T-helper 1 cell treated with Interleukin-12 subunit alpha and Interleukin-12 subunit beta and Interleukin-4 antibody, amounts not matched to agents 30 μg/mL and 1 μg/mL, for 36 hours (primary cell): ENCODE results near the gene WFDC10B.
"Not testable (repeated sequence)": the region's sequence is repeated elsewhere in the genome, so short reads cannot be mapped to it uniquely, and the experiment has no call there.

Source experiments
- H3K27ac Mint-ChIP-seq: one replicate; pipeline ENCODE4 v1.8.0; 2021; ENCODE audit warnings: mild to moderate bottlenecking, mixed read lengths
- H3K27me3 Mint-ChIP-seq: one replicate; pipeline ENCODE4 v1.8.0; 2021; ENCODE audit warnings: low read depth, mixed read lengths
- H3K36me3 Mint-ChIP-seq: one replicate; pipeline ENCODE4 v1.8.0; 2021; ENCODE audit warnings: low read depth, mixed read lengths
- H3K4me1 Mint-ChIP-seq: one replicate; pipeline ENCODE4 v1.8.0; 2021; ENCODE audit warnings: low read depth, mixed read lengths
- H3K4me3 Mint-ChIP-seq: one replicate; pipeline ENCODE4 v1.8.0; 2021; ENCODE audit warnings: mild to moderate bottlenecking, moderate library complexity, mixed read lengths
- H3K9me3 Mint-ChIP-seq: one replicate; pipeline ENCODE4 v1.8.0; 2021; ENCODE audit warnings: mixed read lengths

The WFDC10B gene

GRCh38 chr20:45693346-45693745 is 11.5 kb downstream of the WFDC10B start:
- not testable (repeated sequence) for H3K4me3 Mint-ChIP-seq, H3K36me3 Mint-ChIP-seq, H3K27me3 Mint-ChIP-seq, H3K9me3 Mint-ChIP-seq, H3K27ac Mint-ChIP-seq, H3K4me1 Mint-ChIP-seq

DNA sequence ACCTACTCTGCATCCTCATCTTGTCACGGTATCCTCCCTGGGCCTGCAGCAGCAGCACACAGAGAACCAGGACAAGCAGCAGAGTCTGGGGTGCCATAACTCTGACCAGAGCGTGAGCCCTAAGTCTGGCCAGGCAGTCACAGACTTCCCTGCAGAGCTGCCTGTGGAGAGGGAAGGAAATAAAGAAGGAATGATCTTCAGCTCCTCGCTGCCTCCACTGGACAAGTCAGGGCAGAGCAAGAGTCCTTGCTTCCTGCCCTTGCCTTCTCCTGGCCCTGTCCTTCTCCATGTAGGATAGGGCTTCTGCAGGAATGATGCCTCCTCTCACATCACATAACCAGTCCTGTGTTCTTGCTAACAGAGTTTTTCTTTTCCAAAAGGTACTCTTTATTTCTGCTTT is 18.9 kb downstream of the WFDC10B start:
- no peak overlapping the region for H3K4me3 Mint-ChIP-seq
- no peaks in the 10 kb centered on the region for H3K9me3 Mint-ChIP-seq
- H3K4me1 Mint-ChIP-seq: no peaks in the 10 kb centered on the region
- no peaks in the 10 kb centered on the region for H3K36me3 Mint-ChIP-seq
- no peak overlapping the region for H3K27ac Mint-ChIP-seq
- H3K27me3 Mint-ChIP-seq: peaks cover 2% of the 10 kb centered on the region

- Mint-ChIP-seq H3K4me1 (no peaks in the 10 kb centered on the region), H3K9me3 (peaks cover 10% of the 10 kb centered on the region), H3K4me3 (no peak overlapping the region), H3K27ac (no peak overlapping the region), H3K27me3 (no peaks in the 10 kb centered on the region), H3K36me3 (no peaks in the 10 kb centered on the region)
Observed at GRCh38 chr20:45679650-45680049, 25.2 kb downstream of the WFDC10B start.

DNA sequence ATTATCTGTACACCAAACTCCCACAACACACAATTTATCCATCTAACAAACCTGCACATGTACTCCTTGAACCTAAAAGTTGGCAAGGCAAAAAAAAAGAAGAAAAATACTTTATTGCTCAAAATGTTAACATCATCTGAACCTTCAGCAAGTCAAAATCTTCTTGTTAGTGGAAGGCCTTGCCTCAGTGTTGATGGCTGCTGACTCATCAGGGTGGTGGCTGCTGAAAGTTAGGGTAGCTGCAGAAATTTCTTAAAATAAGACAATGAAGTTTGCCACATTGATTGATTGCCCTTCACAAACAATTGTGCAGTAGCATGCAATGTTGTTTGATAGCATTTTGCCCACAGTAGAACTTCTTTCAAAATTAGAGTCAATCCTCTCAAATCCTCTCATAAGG is 32.1 kb downstream of the WFDC10B start:
- H3K27me3 Mint-ChIP-seq: peaks cover 30% of the 10 kb centered on the region
- no peaks in the 10 kb centered on the region for H3K9me3 Mint-ChIP-seq
- H3K27ac Mint-ChIP-seq: no peak overlapping the region
- no peaks in the 10 kb centered on the region for H3K36me3 Mint-ChIP-seq
- H3K4me3 Mint-ChIP-seq: no peak overlapping the region
- no peaks in the 10 kb centered on the region for H3K4me1 Mint-ChIP-seq

- Mint-ChIP-seq H3K9me3 (no peaks in the 10 kb centered on the region), H3K4me1 (no peaks in the 10 kb centered on the region), H3K27ac (no peak within 1 kb of the TSS), H3K36me3 (no peaks in the 10 kb centered on the region), H3K27me3 (peaks cover 30% of the 10 kb centered on the region), H3K4me3 (no peak within 1 kb of the TSS)
Observed at GRCh38 chr20:45670139-45670538, 34.7 kb downstream of the WFDC10B start, which contains the start of gene WFDC11. WFDC11 (minus strand) TSS chr20:45670239; CDS start chr20:45650600, 19,639 bp downstream.

DNA sequence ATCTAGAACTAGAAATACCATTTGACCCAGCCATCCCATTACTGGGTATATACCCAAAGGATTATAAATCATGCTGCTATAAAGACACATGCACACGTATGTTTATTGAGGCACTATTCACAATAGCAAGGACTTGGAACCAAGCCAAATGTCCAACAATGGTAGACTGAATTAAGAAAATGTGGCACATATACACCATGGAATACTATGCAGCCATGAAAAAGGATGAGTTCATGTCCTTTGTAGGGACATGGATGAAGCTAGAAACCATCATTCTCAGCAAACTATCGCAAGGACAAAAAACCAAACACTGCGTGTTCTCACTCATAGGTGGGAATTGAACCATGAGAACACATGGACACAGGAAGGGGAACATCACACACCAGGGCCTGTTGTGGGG is 47.8 kb downstream of the WFDC10B start:
- not testable (repeated sequence) for H3K4me3 Mint-ChIP-seq, H3K27ac Mint-ChIP-seq, H3K27me3 Mint-ChIP-seq, H3K4me1 Mint-ChIP-seq, H3K36me3 Mint-ChIP-seq, H3K9me3 Mint-ChIP-seq

DNA sequence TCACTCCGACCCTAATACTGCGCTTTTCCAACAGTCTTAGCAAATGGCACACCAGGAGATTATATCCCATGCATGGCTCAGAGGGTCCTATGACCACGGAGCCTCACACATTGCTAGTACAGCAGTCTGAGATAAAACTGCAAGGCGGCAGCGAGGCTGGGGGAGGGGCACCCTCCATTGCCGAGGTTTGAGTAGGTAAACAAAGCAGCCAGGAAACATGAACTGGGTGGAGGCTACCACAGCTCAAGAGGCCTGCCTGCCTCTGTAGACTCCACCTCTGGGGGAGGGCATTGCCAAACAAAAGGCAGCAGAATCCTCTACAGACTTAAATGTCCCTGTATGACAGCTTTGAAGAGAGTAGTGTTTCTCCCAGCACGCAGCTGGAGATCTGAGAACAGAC is 53.1 kb downstream of the WFDC10B start:
- H3K36me3 Mint-ChIP-seq, H3K27me3 Mint-ChIP-seq, H3K4me3 Mint-ChIP-seq, H3K9me3 Mint-ChIP-seq, H3K27ac Mint-ChIP-seq, H3K4me1 Mint-ChIP-seq: not testable (repeated sequence)

GRCh38 chr20:45649312-45649863 is 55.4 kb downstream of the WFDC10B start:
- no peaks in the 10 kb centered on the region for H3K27me3 Mint-ChIP-seq
- no peak overlapping the region for H3K27ac Mint-ChIP-seq
- no peaks in the 10 kb centered on the region for H3K36me3 Mint-ChIP-seq
- H3K9me3 Mint-ChIP-seq: no peaks in the 10 kb centered on the region
- no peak overlapping the region for H3K4me3 Mint-ChIP-seq
- H3K4me1 Mint-ChIP-seq: no peaks in the 10 kb centered on the region

DNA sequence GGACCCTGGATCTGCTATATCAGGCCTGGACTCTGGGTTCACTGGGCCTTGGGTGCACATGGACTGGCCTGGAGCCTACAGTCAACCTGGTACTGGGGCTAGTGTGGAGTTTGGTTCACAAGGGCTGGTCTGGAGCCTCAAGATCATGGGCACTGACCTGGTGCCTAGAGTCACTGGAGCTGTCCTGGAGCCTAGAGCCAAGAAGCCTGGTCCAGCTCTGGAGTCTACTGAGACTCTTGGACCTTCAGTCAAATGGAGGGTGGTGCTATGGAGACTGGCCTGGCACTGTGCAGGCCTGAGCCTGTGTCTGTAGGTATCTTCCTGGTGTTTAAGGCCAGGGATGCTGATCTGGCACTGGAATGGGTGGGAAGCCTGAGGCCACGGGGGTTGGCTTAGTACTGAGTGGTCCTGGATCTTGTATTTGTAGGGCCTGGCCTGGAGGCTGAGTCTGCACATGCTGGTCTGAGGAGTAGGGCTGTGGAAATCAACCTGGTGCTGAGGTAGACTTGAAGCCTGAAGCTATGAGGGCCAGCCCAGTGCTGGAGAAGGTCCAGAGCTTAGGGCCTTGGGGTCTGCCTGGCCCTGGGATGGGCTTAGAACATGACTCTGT is 57.3 kb downstream of the WFDC10B start:
- Mint-ChIP-seq H3K4me1 (no peaks in the 10 kb centered on the region), H3K27ac (no peak overlapping the region), H3K27me3 (no peaks in the 10 kb centered on the region), H3K4me3 (no peak overlapping the region), H3K36me3 (no peaks in the 10 kb centered on the region), H3K9me3 (no peaks in the 10 kb centered on the region)

DNA sequence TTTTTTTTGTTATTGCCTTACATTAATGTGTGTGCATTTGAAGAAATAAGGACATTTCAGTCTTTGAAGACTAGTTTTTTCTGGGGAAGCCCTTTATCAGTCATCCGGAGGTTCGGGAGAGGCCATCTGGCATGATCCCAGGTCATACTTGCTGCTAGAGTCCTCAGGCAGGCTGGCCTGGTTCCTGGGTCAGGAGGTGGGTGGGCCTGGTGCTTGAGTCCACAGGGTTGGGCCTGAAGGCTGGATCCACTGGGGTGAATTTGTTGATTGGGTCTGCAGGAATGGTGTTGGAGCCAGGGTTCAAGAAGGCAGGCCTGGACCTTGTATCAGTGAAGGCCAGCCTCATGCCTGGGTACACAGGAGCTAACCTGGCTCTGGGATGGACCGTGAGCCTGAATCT is 57.9 kb downstream of the WFDC10B start:
- Mint-ChIP-seq H3K27me3 (no peaks in the 10 kb centered on the region), H3K4me3 (no peak overlapping the region), H3K27ac (no peak overlapping the region), H3K4me1 (no peaks in the 10 kb centered on the region), H3K9me3 (no peaks in the 10 kb centered on the region), H3K36me3 (no peaks in the 10 kb centered on the region)

GRCh38 chr20:45645869-45646268 is 59.0 kb downstream of the WFDC10B start:
- H3K4me3 Mint-ChIP-seq, H3K9me3 Mint-ChIP-seq, H3K36me3 Mint-ChIP-seq, H3K27me3 Mint-ChIP-seq, H3K27ac Mint-ChIP-seq, H3K4me1 Mint-ChIP-seq: not testable (repeated sequence)

GRCh38 chr20:45641076-45641475 is 63.7 kb downstream of the WFDC10B start:
- not testable (repeated sequence) for H3K4me1 Mint-ChIP-seq, H3K9me3 Mint-ChIP-seq, H3K27me3 Mint-ChIP-seq, H3K27ac Mint-ChIP-seq, H3K4me3 Mint-ChIP-seq, H3K36me3 Mint-ChIP-seq

- no peak overlapping the region for H3K4me3 Mint-ChIP-seq
- no peaks in the 10 kb centered on the region for H3K9me3 Mint-ChIP-seq
- H3K36me3 Mint-ChIP-seq: no peaks in the 10 kb centered on the region
- H3K27me3 Mint-ChIP-seq: no peaks in the 10 kb centered on the region
- no peak overlapping the region for H3K27ac Mint-ChIP-seq
- no peaks in the 10 kb centered on the region for H3K4me1 Mint-ChIP-seq
Observed at GRCh38 chr20:45639687-45640086, 65.1 kb downstream of the WFDC10B start.

DNA sequence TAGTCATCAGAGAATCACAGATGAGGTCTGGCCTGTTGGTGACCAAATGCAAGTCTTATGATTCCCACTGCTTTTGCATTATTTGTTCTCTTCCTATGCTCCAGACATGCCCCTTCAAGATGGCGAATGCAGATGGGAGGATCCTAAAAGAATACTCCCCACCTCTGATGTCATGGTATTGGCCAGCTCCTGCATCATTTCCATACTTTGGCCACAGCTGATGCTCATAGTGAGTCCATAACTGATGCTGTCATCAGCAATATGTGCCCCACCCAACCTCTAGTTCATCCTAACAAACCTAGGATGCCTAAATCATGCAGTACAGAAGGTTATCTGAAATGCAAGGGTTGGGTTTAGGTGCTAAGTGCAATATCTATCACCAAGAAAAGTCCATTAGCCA is 68.3 kb downstream of the WFDC10B start:
- H3K4me3 Mint-ChIP-seq: no peak overlapping the region
- H3K27ac Mint-ChIP-seq: no peak overlapping the region
- no peaks in the 10 kb centered on the region for H3K4me1 Mint-ChIP-seq
- no peaks in the 10 kb centered on the region for H3K9me3 Mint-ChIP-seq
- no peaks in the 10 kb centered on the region for H3K36me3 Mint-ChIP-seq
- peaks cover 4% of the 10 kb centered on the region for H3K27me3 Mint-ChIP-seq
